Mucosa of gallbladder (tissue), 1 donor: ENCODE data around the gene NPB. TPM values are rescaled to one million over a fixed set of nuclear protein-coding genes. Genes with fewer than 3 reads are reported as not detected.

Experiments used
- DNase-seq: peaks from one replicate; pipeline ENCODE4 v3.0.0-alpha.2; 2020; ENCODE audit warnings: low spot score
- total RNA-seq: library from RNA; stranded (reverse); gene quantifications from one replicate; pipeline ENCODE4 v1.2.1, GENCODE V29; 2021
- donor health status: DM: no; HTN: no; CAD: no.

Gene NPB
- 0.55 TPM for total RNA-seq

GRCh38 chr17:81902023-81902652 lies at the start of gene NPB:
TSS of gene NPB (plus strand) at chr17:81902238. CDS start at chr17:81902278, 40 bp downstream.
- DNase-seq = no peak

GRCh38 chr17:81854974-81855774 lies 46.9 kb upstream of the NPB start:
- peak; percentile 69 for DNase-seq

- no peak for DNase-seq
Observed at GRCh38 chr17:81858170-81858966, 43.7 kb upstream of the NPB start.

- DNase-seq = no peak
Observed at GRCh38 chr17:81858967-81859905, 42.8 kb upstream of the NPB start.

GRCh38 chr17:81859906-81860755 lies 41.9 kb upstream of the NPB start, which contains the start of gene P4HB:
TSS of gene P4HB (minus strand) at chr17:81860535. CDS start at chr17:81860471, 64 bp downstream.
- no peak for DNase-seq

- DNase-seq = peak; percentile 100
Observed at GRCh38 chr17:81860756-81861568, 41.1 kb upstream of the NPB start.

GRCh38 chr17:81863123-81863675 lies 38.8 kb upstream of the NPB start:
- DNase-seq = no peak

- no peak for DNase-seq
Observed at GRCh38 chr17:81863833-81864768, 37.9 kb upstream of the NPB start.

GRCh38 chr17:81865358-81865732 lies 36.7 kb upstream of the NPB start:
- DNase-seq = no peak

GRCh38 chr17:81865733-81866439 lies 36.2 kb upstream of the NPB start:
- peak; percentile 93 for DNase-seq

GRCh38 chr17:81866440-81867169 lies 35.4 kb upstream of the NPB start:
- DNase-seq = no peak

- DNase-seq = no peak
Observed at GRCh38 chr17:81867170-81867990, 34.7 kb upstream of the NPB start.

GRCh38 chr17:81867991-81868673 lies 33.9 kb upstream of the NPB start:
- no peak for DNase-seq

GRCh38 chr17:81868674-81869220 lies 33.3 kb upstream of the NPB start:
- DNase-seq = no peak
